Spleen (tissue), 11 donors: ENCODE measurements around the gene PYGB. TPM values are rescaled to one million over a fixed set of nuclear protein-coding genes. Genes with fewer than 3 reads are reported as not detected.

Source experiments
- DNase-seq: peaks from one replicate; pipeline ENCODE4 v3.0.0-alpha.2; 2020
- H3K27ac ChIP-seq, 8 donors: fragments of 200-600 bp; sonication (generic) in 7 of 8; 1 replicate in 4 of 8; 2 replicates in 4 of 8; pipeline versions ENCODE4 v1.5.0 to v1.8.0; 2016 to 2021; ENCODE audit warnings: inconsistent platforms in 4 of 8, mild to moderate bottlenecking in 4 of 8, moderate library complexity in 1 of 8
- H3K27me3 ChIP-seq, 7 donors: fragments of 200-600 bp; sonication (generic) in 6 of 7; replicated peaks in 1 of 7; 1 replicate in 4 of 7; 2 replicates in 3 of 7; pipeline versions ENCODE4 v1.5.0 to v1.8.0; 2016 to 2021; ENCODE audit warnings: inconsistent platforms in 3 of 7, mild to moderate bottlenecking in 1 of 7
- H3K36me3 ChIP-seq, 6 donors: fragments of 200-600 bp; sonication (generic) in 5 of 6; 1 replicate in 4 of 6; 2 replicates in 2 of 6; pipeline versions ENCODE4 v1.5.0 to v1.8.0; 2016 to 2021; ENCODE audit warnings: inconsistent platforms in 2 of 6
- H3K4me1 ChIP-seq, 6 donors: fragments of 200-600 bp; sonication (generic) in 5 of 6; 1 replicate in 3 of 6; 2 replicates in 3 of 6; pipeline versions ENCODE4 v1.5.0 to v1.8.0; 2016 to 2021; ENCODE audit warnings: inconsistent platforms in 3 of 6
- H3K4me3 ChIP-seq, 8 donors: fragments of 200-600 bp; sonication (generic) in 7 of 8; 1 replicate in 4 of 8; 2 replicates in 4 of 8; pipeline versions ENCODE4 v1.5.0 to v1.8.0; 2016 to 2021; ENCODE audit warnings: inconsistent platforms in 4 of 8, mild to moderate bottlenecking in 4 of 8, moderate library complexity in 2 of 8
- H3K9me3 ChIP-seq, 8 donors: fragments of 200-600 bp; sonication (generic) in 7 of 8; 1 replicate in 4 of 8; 2 replicates in 4 of 8; pipeline versions ENCODE4 v1.5.0 to v1.8.0; 2016 to 2021; ENCODE audit warnings: inconsistent platforms in 4 of 8
- POLR2A ChIP-seq, 3 donors: fragments of 450-650 bp; IDR thresholded peaks; one replicate each; pipeline ENCODE4 v1.5.1; 2017; ENCODE audit warnings: antibody characterized with exemption in 3 of 3, mild to moderate bottlenecking in 1 of 3
- POLR2AphosphoS5 ChIP-seq, 3 donors: sonication (generic); formaldehyde crosslinking; IDR thresholded peaks; one replicate each; pipeline ENCODE4 v1.5.1; 2017; ENCODE audit warnings: antibody characterized with exemption in 3 of 3
- WGBS, 5 donors: extraction: QIAGEN DNeasy Blood & Tissue Kit in 3 of 5; methylation state at CpG; one replicate each; pipeline versions ENCODE4 v1.1.5 to v1.1.7; 2013 to 2018; 5-methylcytosine and 5-hydroxymethylcytosine counted together
- intact Hi-C: fragments of 100-400 bp; cut with DNase I; formaldehyde crosslinking; loops from one replicate; pipeline ENCODE4 v1.15.0; 2023; ENCODE audit warnings: low total_unique reads
- polyA plus RNA-seq, 3 donors: library from polyadenylated mRNA; stranded (reverse); fragments of 200-250 nt; gene quantifications; one replicate each; pipeline ENCODE4 v1.2.1, GENCODE V29; 2013
- total RNA-seq, 7 donors: library from RNA; depleted of rRNA in 3 of 7; stranded (reverse); fragments of >200 nt in 3 of 7; fragmentation: NEBNext Ultra II Directional in 4 of 7; extraction: Animal tissue kit (Norgen Biotek cat#: 25700) in 4 of 7; gene quantifications; one replicate each; pipeline versions ENCODE4 v1.1.0 to v1.2.1, GENCODE V29; 2016 to 2021
- TF ChIP-seq, protein P1 (sequence below), 11 experiments: fragments of 200-600 bp in 7 of 11; fragments of 450-650 bp in 4 of 11; sonication (generic) in 4 of 11; IDR thresholded peaks in 8 of 11; conservative IDR thresholded peaks in 3 of 11; 1 replicate in 7 of 11; 2 replicates in 4 of 11; pipeline versions ENCODE4 v1.4.0 to v1.8.0; 2016 to 2021; ENCODE audit warnings: antibody characterized with exemption in 11 of 11, inconsistent platforms in 4 of 11, mild to moderate bottlenecking in 1 of 11
- donor health status: healthy with polysubstance abuse.
- donor health status: DM: no; HTN: no; CAD: no; lungs with moderate emphysema.
- donor health status: DM: no; HTN: no; CAD: no.
- donor health status: Bipolar disorder and iron deficiency.
- donor health status: healthy.
- donor health status: DM: no; HTN: no; CAD: no.
- donor health status: DM: yes; HTN: yes; CAD: no.

PYGB gene
- total and polyA plus RNA-seq, 10 donors: 10.5 to 47.8 (median 32.3) TPM

DNA sequence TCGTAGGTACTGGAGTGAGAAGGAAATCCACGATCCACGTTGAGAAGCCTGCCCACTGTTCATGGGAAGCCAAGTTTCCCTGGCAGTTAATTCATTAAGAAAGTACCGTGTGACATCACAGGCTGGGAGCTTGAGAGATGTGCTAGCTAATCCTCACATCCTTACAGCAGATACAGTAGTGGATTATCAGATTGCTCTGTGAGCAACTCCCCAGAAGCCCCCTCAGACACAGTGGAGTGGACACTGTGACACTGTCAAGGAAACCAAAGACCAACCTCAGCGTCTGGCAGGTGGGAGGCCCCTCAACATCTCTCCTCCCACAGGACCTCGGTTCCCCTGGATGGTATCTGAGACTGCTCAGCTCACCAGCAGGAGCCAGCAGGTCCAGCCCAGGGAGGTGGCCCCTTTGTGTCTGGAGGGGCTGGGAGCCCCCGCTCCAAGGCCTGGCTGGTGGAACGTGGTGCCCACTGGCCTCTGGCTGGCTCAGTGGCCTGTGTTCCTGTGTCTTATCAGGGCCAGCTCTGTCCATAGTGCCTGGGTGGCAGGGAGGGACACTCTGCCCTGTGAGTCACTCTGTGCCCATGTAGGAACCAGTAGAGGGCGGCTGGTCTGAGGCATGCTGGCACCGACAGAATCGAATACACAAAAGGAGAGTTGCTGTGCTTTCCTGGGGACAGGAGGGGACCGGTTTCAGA is 7.2 kb downstream of the PYGB start:
- peaks cover 0 to 49% (median 0%) of the 10 kb centered on the region in 6 donors for H3K36me3 ChIP-seq
- TF ChIP-seq POLR2AphosphoS5 (IDR thresholded peaks at IDR 0.05) (no peak), POLR2A (IDR thresholded peaks at IDR 0.05) (no peak)
- TF ChIP-seq, protein P1, sequence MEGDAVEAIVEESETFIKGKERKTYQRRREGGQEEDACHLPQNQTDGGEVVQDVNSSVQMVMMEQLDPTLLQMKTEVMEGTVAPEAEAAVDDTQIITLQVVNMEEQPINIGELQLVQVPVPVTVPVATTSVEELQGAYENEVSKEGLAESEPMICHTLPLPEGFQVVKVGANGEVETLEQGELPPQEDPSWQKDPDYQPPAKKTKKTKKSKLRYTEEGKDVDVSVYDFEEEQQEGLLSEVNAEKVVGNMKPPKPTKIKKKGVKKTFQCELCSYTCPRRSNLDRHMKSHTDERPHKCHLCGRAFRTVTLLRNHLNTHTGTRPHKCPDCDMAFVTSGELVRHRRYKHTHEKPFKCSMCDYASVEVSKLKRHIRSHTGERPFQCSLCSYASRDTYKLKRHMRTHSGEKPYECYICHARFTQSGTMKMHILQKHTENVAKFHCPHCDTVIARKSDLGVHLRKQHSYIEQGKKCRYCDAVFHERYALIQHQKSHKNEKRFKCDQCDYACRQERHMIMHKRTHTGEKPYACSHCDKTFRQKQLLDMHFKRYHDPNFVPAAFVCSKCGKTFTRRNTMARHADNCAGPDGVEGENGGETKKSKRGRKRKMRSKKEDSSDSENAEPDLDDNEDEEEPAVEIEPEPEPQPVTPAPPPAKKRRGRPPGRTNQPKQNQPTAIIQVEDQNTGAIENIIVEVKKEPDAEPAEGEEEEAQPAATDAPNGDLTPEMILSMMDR (IDR thresholded peaks at IDR 0.05 in 8 of 11, conservative IDR thresholded peaks at IDR 0.05 in 3 of 11): no peak
- WGBS, 5 donors: 86 to 95% (median 91%) methylated on average over 9 to 12 of the region's 12 CpGs
- no peak overlapping the region for H3K4me3 ChIP-seq
- H3K27ac ChIP-seq: no peak overlapping the region
- no peaks in the 10 kb centered on the region for H3K9me3 ChIP-seq
- no peak for DNase-seq
- intact Hi-C loops: no loop called here
- H3K27me3 ChIP-seq: no peaks in the 10 kb centered on the region
- peaks cover 0 to 51% (median 8%) of the 10 kb centered on the region in 6 donors for H3K4me1 ChIP-seq

DNA sequence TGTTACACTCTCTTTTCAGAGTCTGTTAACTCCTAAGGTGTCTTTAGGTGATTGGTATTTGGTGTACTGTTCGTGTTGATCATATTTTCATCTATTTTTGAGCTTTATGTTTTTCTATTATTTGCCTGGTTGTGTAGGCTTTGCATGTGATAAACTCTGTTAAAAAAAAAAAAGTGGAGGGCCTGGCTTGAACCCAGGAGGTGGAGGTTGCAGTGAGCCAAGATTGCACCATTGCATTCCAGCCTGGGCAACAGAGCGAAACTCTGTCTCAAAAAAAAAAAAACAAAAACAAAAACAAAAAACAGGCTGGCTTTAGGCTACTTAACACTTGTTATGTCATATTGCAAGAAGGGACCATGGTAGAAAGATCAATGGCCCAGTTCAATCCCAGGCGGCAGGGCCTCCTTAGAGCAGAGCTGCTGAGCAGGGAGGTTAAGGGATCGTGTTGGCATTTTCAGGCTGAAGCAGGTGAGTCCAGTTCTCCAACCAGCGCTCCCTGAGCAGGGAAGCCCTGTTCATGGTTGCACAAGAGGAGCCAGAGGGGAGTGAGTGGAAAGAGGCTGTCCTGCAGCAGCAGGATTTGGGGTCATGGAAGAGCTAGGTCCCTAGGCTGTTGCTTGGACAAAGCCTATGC is 8.5 kb downstream of the PYGB start:
- H3K27me3 ChIP-seq: no peaks in the 10 kb centered on the region
- peaks cover 0 to 39% (median 3%) of the 10 kb centered on the region in 6 donors for H3K4me1 ChIP-seq
- no peak overlapping the region for H3K4me3 ChIP-seq
- peaks cover 0 to 57% (median 6%) of the 10 kb centered on the region in 6 donors for H3K36me3 ChIP-seq
- WGBS, 5 donors: 92 to 96% (median 94%) methylated on average over 5 of the region's 5 CpGs
- intact Hi-C loops: no loop called here
- DNase-seq: no peak
- H3K27ac ChIP-seq: no peak overlapping the region
- H3K9me3 ChIP-seq: no peaks in the 10 kb centered on the region
- TF ChIP-seq, protein P1 (IDR thresholded peaks at IDR 0.05 in 8 of 11, conservative IDR thresholded peaks at IDR 0.05 in 3 of 11): no peak
- TF ChIP-seq POLR2AphosphoS5 (IDR thresholded peaks at IDR 0.05) (no peak), POLR2A (IDR thresholded peaks at IDR 0.05) (no peak)

DNA sequence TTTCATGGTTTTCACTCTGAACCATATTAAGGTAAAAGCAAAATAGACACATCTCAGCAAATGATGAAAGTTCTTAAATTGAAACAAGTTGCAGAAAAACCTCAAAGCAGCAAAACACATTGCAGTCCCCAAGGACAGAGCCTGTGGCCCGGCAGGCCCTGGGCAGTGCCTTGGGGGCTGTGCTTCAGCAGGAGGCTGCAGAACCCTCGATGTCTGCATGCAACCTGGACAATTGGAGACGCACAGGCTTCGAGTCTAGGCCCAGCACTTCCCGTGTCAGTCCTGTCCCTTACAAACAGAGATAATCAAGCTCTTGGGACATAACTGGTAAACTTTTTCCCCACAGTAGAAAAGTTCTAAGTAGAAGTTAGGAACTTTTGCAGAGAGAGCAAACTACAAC is 9.2 kb downstream of the PYGB start:
- Histone ChIP-seq H3K4me3 (no peak overlapping the region), H3K4me1 (peaks cover 0 to 33% (median 3%) of the 10 kb centered on the region in 6 donors), H3K27me3 (no peaks in the 10 kb centered on the region), H3K36me3 (peaks cover 0 to 61% (median 6%) of the 10 kb centered on the region in 6 donors), H3K9me3 (no peaks in the 10 kb centered on the region), H3K27ac (no peak overlapping the region)
- no peak for TF ChIP-seq POLR2A (IDR thresholded peaks at IDR 0.05)
- no peak for TF ChIP-seq POLR2AphosphoS5 (IDR thresholded peaks at IDR 0.05)
- TF ChIP-seq, protein P1 (IDR thresholded peaks at IDR 0.05 in 8 of 11, conservative IDR thresholded peaks at IDR 0.05 in 3 of 11): no peak
- DNase-seq: no peak
- intact Hi-C loops: no loop called here
- WGBS, 5 donors: 90 to 98% (median 95%) methylated on average over 5 of the region's 5 CpGs

DNA sequence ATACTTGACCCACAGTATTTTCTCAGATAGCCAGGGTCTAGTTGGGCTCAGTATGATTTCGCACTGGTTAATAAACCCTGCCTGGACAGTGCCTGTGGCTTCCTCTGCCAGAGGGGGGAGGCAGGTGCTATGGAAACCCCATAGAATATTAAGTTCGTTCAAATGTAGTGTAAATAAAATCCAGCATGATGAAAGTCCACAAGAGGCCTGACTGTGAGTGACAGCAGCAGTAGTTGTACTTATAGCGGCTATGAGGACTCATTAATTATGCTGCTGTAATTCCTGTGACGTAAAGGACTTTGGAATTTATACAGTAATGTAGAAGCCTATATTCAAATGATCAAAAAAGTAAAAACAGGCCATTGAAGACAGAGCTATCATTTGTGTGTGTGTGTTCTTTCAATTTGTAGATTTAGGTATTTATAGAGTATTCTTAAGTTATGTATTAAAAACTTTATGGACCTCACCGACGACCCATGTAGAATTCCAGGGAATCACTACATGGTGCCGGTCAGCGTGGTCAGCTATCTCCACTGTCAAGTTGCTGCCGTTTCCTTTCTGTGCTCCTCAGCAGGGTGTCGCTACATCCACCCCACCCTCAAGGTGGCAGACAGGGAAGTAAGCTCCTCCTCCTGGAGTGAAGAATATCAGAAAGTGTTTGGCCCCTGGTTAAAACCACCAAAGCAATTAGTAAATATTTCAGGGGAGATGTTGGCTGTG is 10.0 kb downstream of the PYGB start:
- Histone ChIP-seq H3K9me3 (no peaks in the 10 kb centered on the region), H3K27me3 (no peaks in the 10 kb centered on the region), H3K4me3 (no peak overlapping the region), H3K27ac (no peak overlapping the region), H3K4me1 (peaks cover 0 to 25% (median 1%) of the 10 kb centered on the region in 6 donors), H3K36me3 (peaks cover 0 to 54% (median 6%) of the 10 kb centered on the region in 6 donors)
- intact Hi-C loops: no loop called here
- TF ChIP-seq POLR2AphosphoS5 (IDR thresholded peaks at IDR 0.05) (no peak), POLR2A (IDR thresholded peaks at IDR 0.05) (no peak)
- TF ChIP-seq, protein P1 (IDR thresholded peaks at IDR 0.05 in 8 of 11, conservative IDR thresholded peaks at IDR 0.05 in 3 of 11): no peak
- no peak for DNase-seq
- 83 to 94% (median 88%) methylated on average over 10 of the region's 10 CpGs for WGBS, 5 donors
